Natural killer cell treated with Interleukin-12 subunit alpha and Interleukin-12 subunit beta and Interleukin-15 and Interleukin-18, amount 100 ng/mL, for 72 hours (primary cell): Measurements from ENCODE around the gene PPP1R2B. TPM values are rescaled to one million over a fixed set of nuclear protein-coding genes. Genes with fewer than 3 reads are reported as not detected.
A peak's percentile ranks its signal among the peaks of the same experiment; 100 is the strongest.
"Not testable (repeated sequence)": the region's sequence is repeated elsewhere in the genome, so short reads cannot be mapped to it uniquely, and the experiment has no call there.

ENCODE experiments used
- ATAC-seq, 2 donors: fragments of 150-1000 bp; cut with Tn5 transposase in 1 of 2; sonication (Bioruptor Pico), chemical (Tn5 transposase) in 1 of 2; 2 replicates each; pipeline ENCODE4 v1.10.0; 2021
- DNase-seq: peaks from one replicate; pipeline ENCODE4 v3.0.0; 2022; ENCODE audit warnings: low spot score
- H3K27ac Mint-ChIP-seq, 2 donors: 1 replicate in 1 of 2; 2 replicates in 1 of 2; pipeline ENCODE4 v1.8.0; 2022; ENCODE audit warnings: mixed read lengths in 2 of 2, mild to moderate bottlenecking in 1 of 2, moderate library complexity in 1 of 2
- H3K27me3 Mint-ChIP-seq, 2 donors: 1 replicate in 1 of 2; 2 replicates in 1 of 2; pipeline ENCODE4 v1.8.0; 2022; ENCODE audit warnings: mixed read lengths in 2 of 2
- H3K36me3 Mint-ChIP-seq: one replicate; pipeline ENCODE4 v1.8.0; 2022; ENCODE audit warnings: mixed read lengths
- H3K4me1 Mint-ChIP-seq, 2 donors: 1 replicate in 1 of 2; 2 replicates in 1 of 2; pipeline ENCODE4 v1.8.0; 2022; ENCODE audit warnings: low read depth in 2 of 2, mixed read lengths in 2 of 2, mild to moderate bottlenecking in 1 of 2
- H3K4me3 Mint-ChIP-seq: one replicate; pipeline ENCODE4 v1.8.0; 2022; ENCODE audit warnings: mixed read lengths
- H3K9me3 Mint-ChIP-seq: 2 replicates; pipeline ENCODE4 v1.8.0; 2022; ENCODE audit warnings: mixed read lengths
- total RNA-seq, 2 donors: library from RNA; stranded (reverse); gene quantifications; one replicate each; pipeline ENCODE4 v1.2.3, GENCODE V29; 2022

PPP1R2B gene
- total RNA-seq, 2 donors from 2014 or later = 0.24 TPM; not detected in 1

GRCh38 chr5:156836846-156837245, 13.2 kb upstream of the PPP1R2B start:
- ATAC-seq = no peak
- H3K27ac Mint-ChIP-seq = no peak overlapping the region
- no peaks in the 10 kb centered on the region for H3K36me3 Mint-ChIP-seq
- H3K27me3 Mint-ChIP-seq = peaks cover 0 to 4% of the 10 kb centered on the region in 2 donors
- no peaks in the 10 kb centered on the region for H3K9me3 Mint-ChIP-seq
- peaks cover 13 to 15% of the 10 kb centered on the region in 2 donors for H3K4me1 Mint-ChIP-seq
- H3K4me3 Mint-ChIP-seq = no peak overlapping the region
- DNase-seq = no peak

- ATAC-seq (no peak), DNase-seq (no peak)
- peaks cover 0 to 3% of the 10 kb centered on the region in 2 donors for H3K27me3 Mint-ChIP-seq
- no peak overlapping the region for H3K27ac Mint-ChIP-seq
- H3K36me3 Mint-ChIP-seq = no peaks in the 10 kb centered on the region
- H3K4me3 Mint-ChIP-seq = no peak overlapping the region
- H3K9me3 Mint-ChIP-seq = no peaks in the 10 kb centered on the region
- H3K4me1 Mint-ChIP-seq = peaks cover 13 to 18% of the 10 kb centered on the region in 2 donors
Observed at GRCh38 chr5:156838961-156839360, 11.1 kb upstream of the PPP1R2B start.

GRCh38 chr5:156841737-156842136, 8.4 kb upstream of the PPP1R2B start:
- Mint-ChIP-seq H3K27me3 (peaks cover 0 to 5% of the 10 kb centered on the region in 2 donors), H3K9me3 (no peaks in the 10 kb centered on the region), H3K4me3 (no peak overlapping the region), H3K27ac (no peak overlapping the region), H3K36me3 (no peaks in the 10 kb centered on the region), H3K4me1 (peaks cover 0 to 5% of the 10 kb centered on the region in 2 donors)
- ATAC-seq = no peak
- no peak for DNase-seq

DNA sequence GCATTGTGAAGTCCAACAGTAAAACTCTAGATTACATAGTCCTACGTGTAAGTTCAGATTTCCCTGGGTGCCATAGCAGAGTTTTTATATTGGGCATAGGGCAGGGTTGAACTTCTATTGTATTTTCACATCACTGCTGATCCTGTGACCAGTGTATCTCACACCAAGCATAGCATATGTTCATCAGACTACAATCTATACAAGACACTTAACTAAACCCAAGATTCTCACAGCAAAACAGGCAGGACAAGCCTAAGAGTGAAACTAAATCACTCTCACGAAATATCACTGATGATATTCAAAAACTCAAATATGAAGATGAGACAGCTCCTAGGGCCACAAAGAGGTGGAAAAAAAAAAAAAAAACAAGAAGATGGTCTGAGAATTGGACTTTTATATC, 3.2 kb upstream of the PPP1R2B start:
- Mint-ChIP-seq H3K27me3 (peaks cover 16 to 17% of the 10 kb centered on the region in 2 donors), H3K4me1 (peaks cover 0 to 5% of the 10 kb centered on the region in 2 donors), H3K9me3 (peaks cover 4% of the 10 kb centered on the region), H3K36me3 (peaks cover 18% of the 10 kb centered on the region), H3K27ac (no peak overlapping the region), H3K4me3 (no peak overlapping the region)
- DNase-seq (no peak), ATAC-seq (no peak)

- not testable (repeated sequence) for H3K4me1 Mint-ChIP-seq, H3K27ac Mint-ChIP-seq, H3K4me3 Mint-ChIP-seq, H3K9me3 Mint-ChIP-seq, DNase-seq, ATAC-seq
- Mint-ChIP-seq H3K36me3 (peaks cover 21% of the 10 kb centered on the region), H3K27me3 (peaks cover 16 to 20% of the 10 kb centered on the region in 2 donors)
Observed at GRCh38 chr5:156848447-156848846, 1.6 kb upstream of the PPP1R2B start.

- H3K9me3 Mint-ChIP-seq = peaks cover 9% of the 10 kb centered on the region
- no peak for ATAC-seq
- peaks cover 16 to 21% of the 10 kb centered on the region in 2 donors for H3K27me3 Mint-ChIP-seq
- no peak overlapping the region for H3K4me3 Mint-ChIP-seq
- H3K27ac Mint-ChIP-seq = no peak overlapping the region
- H3K36me3 Mint-ChIP-seq = peaks cover 44% of the 10 kb centered on the region
- DNase-seq = no peak
- H3K4me1 Mint-ChIP-seq = peaks cover 0 to 1% of the 10 kb centered on the region in 2 donors
Observed at GRCh38 chr5:156851880-156852279, 1.8 kb downstream of the PPP1R2B start.

GRCh38 chr5:156853055-156853454, 3.0 kb downstream of the PPP1R2B start:
- not testable (repeated sequence) for H3K27ac Mint-ChIP-seq, H3K4me3 Mint-ChIP-seq, H3K4me1 Mint-ChIP-seq, ATAC-seq, H3K9me3 Mint-ChIP-seq, DNase-seq
- Mint-ChIP-seq H3K36me3 (peaks cover 37% of the 10 kb centered on the region), H3K27me3 (peaks cover 7 to 18% of the 10 kb centered on the region in 2 donors)

GRCh38 chr5:156865427-156865826, 15.3 kb downstream of the PPP1R2B start:
- Mint-ChIP-seq H3K27me3 (peaks cover 0 to 2% of the 10 kb centered on the region in 2 donors), H3K4me3 (no peak overlapping the region), H3K36me3 (peaks cover 5% of the 10 kb centered on the region), H3K9me3 (peaks cover 2% of the 10 kb centered on the region), H3K27ac (peak overlapping the region in 1 of 2 donors; percentile 1), H3K4me1 (peaks cover 3 to 8% of the 10 kb centered on the region in 2 donors)
- ATAC-seq = no peak
- DNase-seq = no peak

- Mint-ChIP-seq H3K27me3 (no peaks in the 10 kb centered on the region), H3K4me1 (peaks cover 8 to 9% of the 10 kb centered on the region in 2 donors), H3K4me3 (no peak overlapping the region), H3K36me3 (peaks cover 20% of the 10 kb centered on the region), H3K27ac (no peak overlapping the region), H3K9me3 (peaks cover 8% of the 10 kb centered on the region)
- ATAC-seq (no peak), DNase-seq (no peak)
Observed at GRCh38 chr5:156870498-156870839, 20.4 kb downstream of the PPP1R2B start.

- Mint-ChIP-seq H3K4me1 (peaks cover 8 to 9% of the 10 kb centered on the region in 2 donors), H3K36me3 (peaks cover 20% of the 10 kb centered on the region), H3K9me3 (peaks cover 8% of the 10 kb centered on the region), H3K4me3 (no peak overlapping the region), H3K27me3 (no peaks in the 10 kb centered on the region), H3K27ac (no peak overlapping the region)
- DNase-seq = no peak
- ATAC-seq = no peak
Observed at GRCh38 chr5:156871212-156871611, 21.1 kb downstream of the PPP1R2B start.

GRCh38 chr5:156879665-156880285, 29.7 kb downstream of the PPP1R2B start:
- Mint-ChIP-seq H3K27ac (peak overlapping the region in 1 of 2 donors; percentile 34), H3K4me3 (no peak overlapping the region), H3K36me3 (no peaks in the 10 kb centered on the region), H3K27me3 (peaks cover 3 to 6% of the 10 kb centered on the region in 2 donors), H3K9me3 (no peaks in the 10 kb centered on the region), H3K4me1 (peaks cover 0 to 3% of the 10 kb centered on the region in 2 donors)
- DNase-seq = no peak
- ATAC-seq = no peak

GRCh38 chr5:156883316-156883875, 33.3 kb downstream of the PPP1R2B start:
- Mint-ChIP-seq H3K4me1 (peaks cover 0 to 3% of the 10 kb centered on the region in 2 donors), H3K9me3 (no peaks in the 10 kb centered on the region), H3K27ac (no peak overlapping the region), H3K36me3 (no peaks in the 10 kb centered on the region), H3K27me3 (peaks cover 3 to 6% of the 10 kb centered on the region in 2 donors), H3K4me3 (no peak overlapping the region)
- DNase-seq = no peak
- no peak for ATAC-seq

DNA sequence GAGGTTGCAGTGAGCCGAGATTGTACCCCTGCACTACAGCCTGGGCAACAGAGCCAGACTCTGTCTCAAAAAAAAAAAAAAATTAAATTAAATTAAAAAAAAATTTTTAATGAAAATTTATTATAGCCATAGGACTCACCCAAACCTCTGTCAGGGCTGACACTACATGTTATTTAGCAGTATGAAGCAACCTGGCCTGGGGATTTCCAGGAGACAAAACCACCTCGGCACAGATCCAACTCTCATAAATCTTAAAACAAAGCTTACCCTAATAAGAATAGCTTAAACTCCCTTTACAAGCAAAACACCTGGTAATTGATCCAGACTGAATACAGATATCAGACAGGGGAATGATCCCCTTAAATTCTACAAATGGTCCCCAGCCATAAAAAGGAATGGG, 38.4 kb downstream of the PPP1R2B start:
- peaks cover under 1% of the 10 kb centered on the region for H3K9me3 Mint-ChIP-seq
- DNase-seq = no peak
- H3K4me1 Mint-ChIP-seq = peaks cover 15 to 34% of the 10 kb centered on the region in 2 donors
- peak overlapping the region in 1 of 2 donors; percentile 58 for H3K27ac Mint-ChIP-seq
- H3K27me3 Mint-ChIP-seq = peaks cover 0 to 5% of the 10 kb centered on the region in 2 donors
- no peaks in the 10 kb centered on the region for H3K36me3 Mint-ChIP-seq
- no peak for ATAC-seq
- H3K4me3 Mint-ChIP-seq = no peak overlapping the region

GRCh38 chr5:156892223-156892622, 42.1 kb downstream of the PPP1R2B start:
- DNase-seq (no peak), ATAC-seq (no peak)
- Mint-ChIP-seq H3K36me3 (peaks cover 6% of the 10 kb centered on the region), H3K9me3 (peaks cover 4% of the 10 kb centered on the region), H3K4me1 (peaks cover 20 to 40% of the 10 kb centered on the region in 2 donors), H3K27me3 (peaks cover 0 to 2% of the 10 kb centered on the region in 2 donors), H3K4me3 (peak overlapping the region; percentile 3), H3K27ac (peak overlapping the region; percentile 3 to 74)
